PC-9 (cell line): ENCODE results near the gene FLVCR1. TPM values are rescaled to one million over a fixed set of nuclear protein-coding genes. Genes with fewer than 3 reads are reported as not detected.

ENCODE experiments used
- BruUV-seq: library from RNA; stranded (reverse); fragments of 400-500 nt; replicated peaks from 2 replicates; lab custom pipeline; 2021; lab: Mats Ljungman, UMichigan
- CTCF ChIA-PET: fragments of 300-600 bp; sonication (Branson Sonifier 250); formaldehyde crosslinking; loops from one replicate; lab custom pipeline; 2022; ENCODE audit warnings: antibody characterized with exemption; lab: Charles Lee
- POLR2A ChIA-PET: fragments of 300-600 bp; sonication (Branson Sonifier 250); formaldehyde crosslinking; loops from one replicate; lab custom pipeline; 2022; ENCODE audit warnings: antibody characterized with exemption; ENCODE audit not compliant: unreplicated experiment; lab: Charles Lee
- DNase-seq, 2 experiments: peaks; one replicate each; pipeline versions ENCODE4 v3.0.0 to v3.0.0-alpha.2; 2015 to 2022; ENCODE audit warnings: mixed read lengths in 1 of 2
- H2AFZ ChIP-seq: fragments of 200-600 bp; sonication (generic); 2 replicates; pipeline ENCODE4 v1.8.1; 2017; ENCODE audit warnings: antibody characterized with exemption
- H3F3A ChIP-seq: fragments of 200-600 bp; sonication (generic); 2 replicates; pipeline ENCODE4 v1.8.1; 2017; ENCODE audit warnings: antibody characterized with exemption, mild to moderate bottlenecking, low read depth; ENCODE audit not compliant: insufficient read depth
- H3K27ac ChIP-seq: fragments of 200-600 bp; sonication (generic); 2 replicates; pipeline ENCODE4 v1.6.1; 2016; ENCODE audit warnings: mixed run types
- H3K27me3 ChIP-seq: fragments of 200-600 bp; sonication (generic); 2 replicates; pipeline ENCODE4 v1.6.1; 2016; ENCODE audit warnings: low read depth, mixed run types; ENCODE audit not compliant: insufficient read depth
- H3K36me3 ChIP-seq: fragments of 200-600 bp; sonication (generic); 2 replicates; pipeline ENCODE4 v1.6.1; 2016; ENCODE audit warnings: low read depth, mixed run types
- H3K4me1 ChIP-seq: fragments of 200-600 bp; sonication (generic); replicated peaks from 2 replicates; pipeline ENCODE4 v1.6.1; 2016; ENCODE audit warnings: mixed run types; ENCODE audit not compliant: insufficient read depth
- H3K4me2 ChIP-seq: fragments of 200-600 bp; sonication (generic); 2 replicates; pipeline ENCODE4 v1.6.1; 2017; ENCODE audit warnings: mixed run types
- H3K4me3 ChIP-seq: fragments of 200-600 bp; sonication (generic); 2 replicates; pipeline ENCODE4 v1.6.1; 2016; ENCODE audit warnings: mixed run types
- H3K79me2 ChIP-seq: fragments of 200-600 bp; sonication (generic); 2 replicates; pipeline ENCODE4 v1.6.1; 2017; ENCODE audit warnings: low read depth, mixed run types
- H3K9me2 ChIP-seq: fragments of 200-600 bp; sonication (generic); 2 replicates; pipeline ENCODE4 v1.8.1; 2017; ENCODE audit warnings: mild to moderate bottlenecking; ENCODE audit not compliant: insufficient read depth
- H3K9me3 ChIP-seq: fragments of 200-600 bp; sonication (generic); 2 replicates; pipeline ENCODE4 v1.8.1; 2016; ENCODE audit warnings: low read depth; ENCODE audit not compliant: insufficient read depth
- H4K20me1 ChIP-seq: fragments of 200-600 bp; sonication (generic); 2 replicates; pipeline ENCODE4 v1.8.1; 2017; ENCODE audit not compliant: insufficient read depth
- EZH2 ChIP-seq: fragments of 200-600 bp; sonication (generic); IDR thresholded peaks from 2 replicates; pipeline ENCODE4 v1.8.0; 2017; ENCODE audit warnings: antibody characterized with exemption, low read depth
- intact Hi-C: fragments of 100-400 bp; cut with micrococcal nuclease; formaldehyde crosslinking; loops from one replicate; pipeline ENCODE4 v1.10.0; 2022; ENCODE audit not compliant: unreplicated experiment
- total RNA-seq: library from RNA; stranded (reverse); gene quantifications from 2 replicates; pipeline ENCODE4 v1.2.3, GENCODE V29; 2021
- TF ChIP-seq, protein P1 (sequence below): fragments of 200-600 bp; sonication (generic); conservative IDR thresholded peaks from 2 replicates; pipeline ENCODE4 v1.6.1; 2017; ENCODE audit warnings: mixed run types, antibody characterized with exemption, mild to moderate bottlenecking, moderate library complexity

FLVCR1 gene
- total RNA-seq, 1 experiment from 2014 or later = 13.1 TPM

DNA sequence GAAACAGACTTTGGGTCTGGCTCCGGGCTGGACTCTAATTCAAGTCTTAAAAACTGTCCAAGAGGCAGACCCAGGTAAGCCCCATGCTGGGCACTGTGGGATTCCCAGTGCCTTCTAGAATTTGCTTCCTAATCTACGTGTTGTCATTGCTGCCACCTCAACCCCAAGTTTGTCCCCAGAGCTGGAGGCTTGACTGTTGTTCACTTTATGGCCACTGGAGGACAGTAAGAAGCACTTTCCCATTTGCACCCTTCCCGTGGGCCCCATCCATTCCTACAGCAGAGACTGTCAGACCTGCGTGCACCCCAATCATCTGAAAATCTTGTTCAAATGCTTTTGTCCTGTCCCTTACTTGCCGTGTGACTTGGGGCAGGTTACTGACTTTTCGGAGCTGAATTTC is 62.8 kb downstream of the FLVCR1 start:
- intact Hi-C loops = no loop called here
- H4K20me1 ChIP-seq = no peaks in the 10 kb centered on the region
- ChIA-PET POLR2A (interaction anchor here (0.6 kb wide), 1 partner anchor 44 kb away, joined by 5 read pairs; no protein-coding TSS in a partner anchor), CTCF (no interaction called here)
- H3K4me1 ChIP-seq = no peaks in the 10 kb centered on the region
- no peak for DNase-seq
- no peak overlapping the region for H3K4me3 ChIP-seq
- TF ChIP-seq EZH2 = no peak
- TF ChIP-seq, protein P1, sequence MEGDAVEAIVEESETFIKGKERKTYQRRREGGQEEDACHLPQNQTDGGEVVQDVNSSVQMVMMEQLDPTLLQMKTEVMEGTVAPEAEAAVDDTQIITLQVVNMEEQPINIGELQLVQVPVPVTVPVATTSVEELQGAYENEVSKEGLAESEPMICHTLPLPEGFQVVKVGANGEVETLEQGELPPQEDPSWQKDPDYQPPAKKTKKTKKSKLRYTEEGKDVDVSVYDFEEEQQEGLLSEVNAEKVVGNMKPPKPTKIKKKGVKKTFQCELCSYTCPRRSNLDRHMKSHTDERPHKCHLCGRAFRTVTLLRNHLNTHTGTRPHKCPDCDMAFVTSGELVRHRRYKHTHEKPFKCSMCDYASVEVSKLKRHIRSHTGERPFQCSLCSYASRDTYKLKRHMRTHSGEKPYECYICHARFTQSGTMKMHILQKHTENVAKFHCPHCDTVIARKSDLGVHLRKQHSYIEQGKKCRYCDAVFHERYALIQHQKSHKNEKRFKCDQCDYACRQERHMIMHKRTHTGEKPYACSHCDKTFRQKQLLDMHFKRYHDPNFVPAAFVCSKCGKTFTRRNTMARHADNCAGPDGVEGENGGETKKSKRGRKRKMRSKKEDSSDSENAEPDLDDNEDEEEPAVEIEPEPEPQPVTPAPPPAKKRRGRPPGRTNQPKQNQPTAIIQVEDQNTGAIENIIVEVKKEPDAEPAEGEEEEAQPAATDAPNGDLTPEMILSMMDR = no peak; the same call in 1 of the 2 replicates
- no peak overlapping the region for H3K27ac ChIP-seq
- peaks cover 23% of the 10 kb centered on the region for H3K27me3 ChIP-seq
- BruUV-seq = no TSS peak
- H3K9me3 ChIP-seq = no peaks in the 10 kb centered on the region
- H3K4me2 ChIP-seq = no peak overlapping the region
- H3K36me3 ChIP-seq = no peaks in the 10 kb centered on the region
- H3K9me2 ChIP-seq = no peaks in the 10 kb centered on the region
- no peak overlapping the region for H2AFZ ChIP-seq
- no peaks in the 10 kb centered on the region for H3F3A ChIP-seq
- H3K79me2 ChIP-seq = no peaks in the 10 kb centered on the region

- intact Hi-C loops = no loop called here
- no peak overlapping the region for H3K4me2 ChIP-seq
- TF ChIP-seq, protein P1 = no peak
- TF ChIP-seq EZH2 = no peak
- no peaks in the 10 kb centered on the region for H3F3A ChIP-seq
- CTCF ChIA-PET = no interaction called here
- no peaks in the 10 kb centered on the region for H3K4me1 ChIP-seq
- DNase-seq = no peak
- peaks cover 23% of the 10 kb centered on the region for H3K27me3 ChIP-seq
- H3K27ac ChIP-seq = no peak overlapping the region
- no peaks in the 10 kb centered on the region for H3K36me3 ChIP-seq
- no peaks in the 10 kb centered on the region for H3K9me3 ChIP-seq
- H3K79me2 ChIP-seq = no peaks in the 10 kb centered on the region
- no peaks in the 10 kb centered on the region for H4K20me1 ChIP-seq
- no peaks in the 10 kb centered on the region for H3K9me2 ChIP-seq
- BruUV-seq = no TSS peak
- POLR2A ChIA-PET = interaction anchor here (0.6 kb wide), 1 partner anchor 35 kb away, joined by 3 read pairs; no protein-coding TSS in a partner anchor
- no peak overlapping the region for H3K4me3 ChIP-seq
- no peak overlapping the region for H2AFZ ChIP-seq
These were observed 63.9 kb downstream of the FLVCR1 start for GRCh38 chr1:212922016-212922415.

- POLR2A ChIA-PET = no interaction called here
These were observed 68.3 kb downstream of the FLVCR1 start for GRCh38 chr1:212926372-212926771.

More at GRCh38 chr1:212926372-212926771, 68.3 kb downstream of the FLVCR1 start:
- H3K4me1 ChIP-seq = no peaks in the 10 kb centered on the region
- H3K4me3 ChIP-seq = no peak overlapping the region
- CTCF ChIA-PET = no interaction called here
- H3K27me3 ChIP-seq = peaks cover 6% of the 10 kb centered on the region; the same call in 1 of the 2 replicates
- intact Hi-C loops = no loop called here
- H3K36me3 ChIP-seq = no peaks in the 10 kb centered on the region
- BruUV-seq = no TSS peak
- H3K79me2 ChIP-seq = no peaks in the 10 kb centered on the region
- H4K20me1 ChIP-seq = no peaks in the 10 kb centered on the region
- TF ChIP-seq, protein P1 = no peak
- no peak for TF ChIP-seq EZH2
- no peak overlapping the region for H2AFZ ChIP-seq
- no peak overlapping the region for H3K4me2 ChIP-seq
- H3F3A ChIP-seq = no peaks in the 10 kb centered on the region
- H3K9me2 ChIP-seq = no peaks in the 10 kb centered on the region
- no peak overlapping the region for H3K27ac ChIP-seq
- no peak for DNase-seq
- H3K9me3 ChIP-seq = no peaks in the 10 kb centered on the region
